Smooth muscle cell (in vitro differentiated cells): ENCODE data around the gene PDE6A. TPM values are rescaled to one million over a fixed set of nuclear protein-coding genes. Genes with fewer than 3 reads are reported as not detected.

Experiments used
- DNase-seq: peaks from one replicate; lab custom pipeline; 2025; ENCODE audit not compliant: unreplicated experiment; lab: John Stamatoyannopoulos, UW
- H2AFZ ChIP-seq: fragments of 200-600 bp; sonication (generic); 2 replicates; pipeline ENCODE4 v1.6.0; 2016; ENCODE audit warnings: antibody characterized with exemption, low read depth, mild to moderate bottlenecking
- H3F3A ChIP-seq: fragments of 200-600 bp; sonication (generic); 2 replicates; pipeline ENCODE4 v1.6.0; 2017; ENCODE audit warnings: antibody characterized with exemption, low read depth
- H3K27ac ChIP-seq: fragments of 200-600 bp; sonication (generic); 2 replicates; pipeline ENCODE4 v1.5.1; 2016; ENCODE audit warnings: low read depth, mild to moderate bottlenecking
- H3K27me3 ChIP-seq: fragments of 200-600 bp; sonication (generic); 2 replicates; pipeline ENCODE4 v1.6.1; 2016; ENCODE audit warnings: low read depth, mild to moderate bottlenecking
- H3K36me3 ChIP-seq: fragments of 200-600 bp; sonication (generic); 2 replicates; pipeline ENCODE4 v1.5.1; 2016; ENCODE audit warnings: low read depth
- H3K4me1 ChIP-seq: fragments of 200-600 bp; sonication (generic); 2 replicates; pipeline ENCODE4 v1.5.1; 2016; ENCODE audit warnings: low read depth
- H3K4me2 ChIP-seq: fragments of 200-600 bp; sonication (generic); 2 replicates; pipeline ENCODE4 v1.6.0; 2016; ENCODE audit warnings: mild to moderate bottlenecking
- H3K4me3 ChIP-seq: fragments of 200-600 bp; sonication (generic); 2 replicates; pipeline ENCODE4 v1.5.1; 2016; ENCODE audit warnings: mild to moderate bottlenecking
- H3K79me2 ChIP-seq: fragments of 200-600 bp; sonication (generic); 2 replicates; pipeline ENCODE4 v1.6.0; 2016; ENCODE audit warnings: low read depth, mild to moderate bottlenecking
- H3K9ac ChIP-seq: fragments of 200-600 bp; sonication (generic); 2 replicates; pipeline ENCODE4 v1.6.0; 2016; ENCODE audit warnings: low read depth
- H3K9me3 ChIP-seq: fragments of 200-600 bp; sonication (generic); replicated peaks from 2 replicates; pipeline ENCODE4 v1.5.1; 2016; ENCODE audit warnings: low read depth
- H4K20me1 ChIP-seq: fragments of 200-600 bp; sonication (generic); 2 replicates; pipeline ENCODE4 v1.6.0; 2016; ENCODE audit warnings: low read depth
- CTCF ChIP-seq: fragments of 200-600 bp; sonication (generic); IDR thresholded peaks from 2 replicates; pipeline ENCODE4 v1.5.1; 2017; ENCODE audit warnings: borderline replicate concordance, mild to moderate bottlenecking, antibody characterized with exemption; ENCODE audit not compliant: insufficient read depth, poor library complexity, severe bottlenecking
- WGBS: methylation state at CpG from one replicate; pipeline ENCODE4 v1.1.7; 2016; ENCODE audit warnings: low lambda C conversion rate; 5-methylcytosine and 5-hydroxymethylcytosine counted together
- polyA plus RNA-seq: library from polyadenylated mRNA; unstranded; fragments of >200 nt; fragmentation: Nextera tagmentation; extraction: Ambion mirVana; gene quantifications from 2 replicates; pipeline ENCODE4 v1.2.1, GENCODE V29; 2016
- total RNA-seq: library from RNA; depleted of rRNA; stranded (reverse); fragments of >200 nt; gene quantifications from 2 replicates; pipeline ENCODE4 v1.2.3, GENCODE V29; 2014

PDE6A gene
- total and polyA plus RNA-seq, 2 experiments from 2014 or later: 0.05 TPM; not detected in 1

- Histone ChIP-seq H3F3A (peaks cover 13% of the 10 kb centered on the region), H3K4me2 (peak overlapping the region; percentile 46), H3K79me2 (no peaks in the 10 kb centered on the region), H3K36me3 (no peaks in the 10 kb centered on the region), H3K4me1 (peaks cover 3% of the 10 kb centered on the region), H2AFZ (no peak overlapping the region), H3K27me3 (no peaks in the 10 kb centered on the region), H3K4me3 (no peak overlapping the region), H3K27ac (peak overlapping the region; percentile 95), H3K9ac (peak overlapping the region; percentile 79), H4K20me1 (no peaks in the 10 kb centered on the region), H3K9me3 (no peaks in the 10 kb centered on the region)
- no peak for DNase-seq
- 41% methylated on average over 6 of the region's 6 CpGs for WGBS
- no peak for TF ChIP-seq CTCF
Observed at GRCh38 chr5:149938791-149939358, 5.7 kb downstream of the PDE6A start.

GRCh38 chr5:149938279-149938678, 6.3 kb downstream of the PDE6A start:
- Histone ChIP-seq H3K36me3 (no peaks in the 10 kb centered on the region), H3K27ac (peak overlapping the region; percentile 95), H3K4me2 (peak overlapping the region; percentile 31), H3K4me3 (no peak overlapping the region), H3F3A (peaks cover 10% of the 10 kb centered on the region), H3K9ac (peak overlapping the region; percentile 7), H2AFZ (no peak overlapping the region), H3K79me2 (no peaks in the 10 kb centered on the region), H3K4me1 (peaks cover 3% of the 10 kb centered on the region), H4K20me1 (no peaks in the 10 kb centered on the region), H3K9me3 (no peaks in the 10 kb centered on the region), H3K27me3 (no peaks in the 10 kb centered on the region)
- TF ChIP-seq CTCF: no peak
- WGBS: 38% methylated on average over 2 of the region's 2 CpGs
- DNase-seq: no peak

GRCh38 chr5:149937610-149938009, 7.0 kb downstream of the PDE6A start:
- Histone ChIP-seq H4K20me1 (no peaks in the 10 kb centered on the region), H2AFZ (no peak overlapping the region), H3K36me3 (no peaks in the 10 kb centered on the region), H3K27me3 (no peaks in the 10 kb centered on the region), H3K79me2 (no peaks in the 10 kb centered on the region), H3K9me3 (no peaks in the 10 kb centered on the region), H3K4me2 (peak overlapping the region; percentile 31), H3K4me3 (no peak overlapping the region), H3K4me1 (no peaks in the 10 kb centered on the region), H3K27ac (peak overlapping the region; percentile 95), H3K9ac (no peak overlapping the region), H3F3A (peaks cover 8% of the 10 kb centered on the region)
- WGBS: 87% methylated on average over 1 of the region's 1 CpG
- TF ChIP-seq CTCF: no peak
- no peak for DNase-seq

GRCh38 chr5:149936700-149937091, 7.9 kb downstream of the PDE6A start:
- Histone ChIP-seq H2AFZ (no peak overlapping the region), H3K36me3 (no peaks in the 10 kb centered on the region), H3K4me3 (no peak overlapping the region), H3K9ac (no peak overlapping the region), H3K9me3 (no peaks in the 10 kb centered on the region), H3K27me3 (no peaks in the 10 kb centered on the region), H3K79me2 (no peaks in the 10 kb centered on the region), H3K4me2 (no peak overlapping the region), H4K20me1 (no peaks in the 10 kb centered on the region), H3F3A (peaks cover 8% of the 10 kb centered on the region), H3K4me1 (no peaks in the 10 kb centered on the region), H3K27ac (no peak overlapping the region)
- DNase-seq: no peak
- 91% methylated on average over 3 of the region's 3 CpGs for WGBS
- TF ChIP-seq CTCF: no peak
